Mesothelial cell of epicardium (in vitro differentiated cells): ENCODE data around the gene YES1. TPM values are rescaled to one million over a fixed set of nuclear protein-coding genes. Genes with fewer than 3 reads are reported as not detected.

Experiments used
- DNase-seq, 2 experiments: peaks; one replicate each; pipeline ENCODE4 v3.0.0; 2021; ENCODE audit warnings: low spot score in 2 of 2; ENCODE audit not compliant: unreplicated experiment in 2 of 2
- H3K27ac Mint-ChIP-seq: 2 replicates; pipeline ENCODE4 v1.8.0; 2021; ENCODE audit warnings: mixed read lengths
- H3K27me3 Mint-ChIP-seq: 2 replicates; pipeline ENCODE4 v1.8.0; 2021; ENCODE audit warnings: low read depth, mixed read lengths
- H3K36me3 Mint-ChIP-seq: 2 replicates; pipeline ENCODE4 v1.8.0; 2021; ENCODE audit warnings: mixed read lengths
- H3K4me1 Mint-ChIP-seq: 2 replicates; pipeline ENCODE4 v1.8.0; 2021; ENCODE audit warnings: mixed read lengths
- H3K4me3 Mint-ChIP-seq: 2 replicates; pipeline ENCODE4 v1.8.0; 2021; ENCODE audit warnings: mild to moderate bottlenecking, moderate library complexity, mixed read lengths
- H3K9me3 Mint-ChIP-seq: 2 replicates; pipeline ENCODE4 v1.8.0; 2021; ENCODE audit warnings: mixed read lengths
- total RNA-seq: library from RNA; stranded (reverse); gene quantifications from 3 replicates; pipeline ENCODE4 v1.2.1, GENCODE V29; 2021
- TF ChIP-seq, protein P1 (sequence below): fragments of 200-600 bp; sonication (generic); IDR thresholded peaks from one replicate; pipeline ENCODE4 v1.5.0; 2021; ENCODE audit warnings: antibody characterized with exemption; ENCODE audit not compliant: unreplicated experiment

The YES1 gene
- total RNA-seq, 1 donor from 2014 or later = 47.5 TPM

DNA sequence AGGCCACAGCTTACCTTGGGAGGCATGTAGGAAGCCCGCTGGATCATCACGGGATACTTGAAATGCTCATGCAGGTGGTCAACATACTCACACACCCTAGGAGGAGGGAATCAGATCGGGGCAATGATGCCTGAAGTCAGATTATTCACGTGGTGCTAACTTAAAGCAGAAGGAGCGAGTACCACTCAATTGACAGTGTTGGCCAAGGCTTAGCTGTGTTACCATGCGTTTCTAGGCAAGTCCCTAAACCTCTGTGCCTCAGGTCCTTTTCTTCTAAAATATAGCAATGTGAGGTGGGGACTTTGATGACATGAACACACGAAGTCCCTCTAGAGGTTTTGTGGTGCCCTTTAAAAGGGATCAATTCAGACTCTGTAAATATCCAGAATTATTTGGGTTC is 136.7 kb downstream of the YES1 start:
- Mint-ChIP-seq H3K4me3 (no peak overlapping the region), H3K9me3 (no peaks in the 10 kb centered on the region), H3K36me3 (peaks cover 28% of the 10 kb centered on the region), H3K27ac (no peak overlapping the region), H3K27me3 (no peaks in the 10 kb centered on the region), H3K4me1 (no peaks in the 10 kb centered on the region)
- TF ChIP-seq, protein P1, sequence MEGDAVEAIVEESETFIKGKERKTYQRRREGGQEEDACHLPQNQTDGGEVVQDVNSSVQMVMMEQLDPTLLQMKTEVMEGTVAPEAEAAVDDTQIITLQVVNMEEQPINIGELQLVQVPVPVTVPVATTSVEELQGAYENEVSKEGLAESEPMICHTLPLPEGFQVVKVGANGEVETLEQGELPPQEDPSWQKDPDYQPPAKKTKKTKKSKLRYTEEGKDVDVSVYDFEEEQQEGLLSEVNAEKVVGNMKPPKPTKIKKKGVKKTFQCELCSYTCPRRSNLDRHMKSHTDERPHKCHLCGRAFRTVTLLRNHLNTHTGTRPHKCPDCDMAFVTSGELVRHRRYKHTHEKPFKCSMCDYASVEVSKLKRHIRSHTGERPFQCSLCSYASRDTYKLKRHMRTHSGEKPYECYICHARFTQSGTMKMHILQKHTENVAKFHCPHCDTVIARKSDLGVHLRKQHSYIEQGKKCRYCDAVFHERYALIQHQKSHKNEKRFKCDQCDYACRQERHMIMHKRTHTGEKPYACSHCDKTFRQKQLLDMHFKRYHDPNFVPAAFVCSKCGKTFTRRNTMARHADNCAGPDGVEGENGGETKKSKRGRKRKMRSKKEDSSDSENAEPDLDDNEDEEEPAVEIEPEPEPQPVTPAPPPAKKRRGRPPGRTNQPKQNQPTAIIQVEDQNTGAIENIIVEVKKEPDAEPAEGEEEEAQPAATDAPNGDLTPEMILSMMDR = no peak
- DNase-seq = no peak

DNA sequence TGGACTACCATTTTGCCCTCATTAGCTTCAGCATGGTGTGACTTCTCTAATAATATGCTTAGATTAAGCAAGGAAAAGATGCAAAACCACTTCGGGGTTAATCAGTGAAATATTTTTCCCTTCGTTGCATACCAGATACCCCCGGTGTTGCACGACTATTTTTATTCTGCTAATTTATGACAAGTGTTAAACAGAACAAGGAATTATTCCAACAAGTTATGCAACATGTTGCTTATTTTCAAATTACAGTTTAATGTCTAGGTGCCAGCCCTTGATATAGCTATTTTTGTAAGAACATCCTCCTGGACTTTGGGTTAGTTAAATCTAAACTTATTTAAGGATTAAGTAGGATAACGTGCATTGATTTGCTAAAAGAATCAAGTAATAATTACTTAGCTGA is 138.3 kb downstream of the YES1 start:
- H3K9me3 Mint-ChIP-seq = no peaks in the 10 kb centered on the region
- H3K4me3 Mint-ChIP-seq = no peak overlapping the region
- H3K27ac Mint-ChIP-seq = no peak overlapping the region
- TF ChIP-seq, protein P1 = no peak
- H3K27me3 Mint-ChIP-seq = no peaks in the 10 kb centered on the region
- H3K36me3 Mint-ChIP-seq = peaks cover 30% of the 10 kb centered on the region
- H3K4me1 Mint-ChIP-seq = no peaks in the 10 kb centered on the region
- DNase-seq = no peak

DNA sequence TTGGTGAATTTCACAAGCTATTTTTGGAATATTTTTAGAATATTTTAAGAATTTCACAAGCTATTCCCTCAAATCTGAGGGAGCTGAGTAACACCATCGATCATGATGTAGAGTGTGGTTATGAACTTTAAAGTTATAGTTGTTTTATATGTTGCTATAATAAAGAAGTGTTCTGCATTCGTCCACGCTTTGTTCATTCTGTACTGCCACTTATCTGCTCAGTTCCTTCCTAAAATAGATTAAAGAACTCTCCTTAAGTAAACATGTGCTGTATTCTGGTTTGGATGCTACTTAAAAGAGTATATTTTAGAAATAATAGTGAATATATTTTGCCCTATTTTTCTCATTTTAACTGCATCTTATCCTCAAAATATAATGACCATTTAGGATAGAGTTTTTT is 138.7 kb downstream of the YES1 start:
- Mint-ChIP-seq H3K4me3 (no peak overlapping the region), H3K27ac (no peak overlapping the region), H3K27me3 (no peaks in the 10 kb centered on the region), H3K9me3 (peaks cover 3% of the 10 kb centered on the region), H3K36me3 (peaks cover 35% of the 10 kb centered on the region), H3K4me1 (no peaks in the 10 kb centered on the region)
- TF ChIP-seq, protein P1 = no peak
- DNase-seq = no peak

Other genes with a start within 250 kb of the YES1 start
- gene CETN1, start 231.9 kb downstream of the YES1 start, total RNA-seq = not detected in 3 replicates
- gene CLUL1, start 215.3 kb downstream of the YES1 start, total RNA-seq = 66.7 to 71.7 TPM (median 69.2 TPM) in 3 replicates
- 54.0 to 60.8 TPM (median 55.4 TPM) in 3 replicates for gene TYMS, start 154.6 kb downstream of the YES1 start, total RNA-seq
- gene ENOSF1, start 99.6 kb downstream of the YES1 start, total RNA-seq = 69.5 to 77.1 TPM (median 71.6 TPM) in 3 replicates
- gene ADCYAP1, start 92.6 kb upstream of the YES1 start, total RNA-seq = 0.70 to 1.3 TPM (median 0.72 TPM) in 3 replicates